Hematopoietic multipotent progenitor cell treated with erythropoietin and hydrocortisone succinate and interleukin-3 and kit ligand, for 8 days (in vitro differentiated cells): ENCODE results near the gene UHRF2.
"Not testable (repeated sequence)": the region's sequence is repeated elsewhere in the genome, so short reads cannot be mapped to it uniquely, and the experiment has no call there.

ENCODE experiments used
- DNase-seq: peaks from one replicate; pipeline ENCODE4 v3.0.0-alpha.2; 2015

UHRF2 gene

DNA sequence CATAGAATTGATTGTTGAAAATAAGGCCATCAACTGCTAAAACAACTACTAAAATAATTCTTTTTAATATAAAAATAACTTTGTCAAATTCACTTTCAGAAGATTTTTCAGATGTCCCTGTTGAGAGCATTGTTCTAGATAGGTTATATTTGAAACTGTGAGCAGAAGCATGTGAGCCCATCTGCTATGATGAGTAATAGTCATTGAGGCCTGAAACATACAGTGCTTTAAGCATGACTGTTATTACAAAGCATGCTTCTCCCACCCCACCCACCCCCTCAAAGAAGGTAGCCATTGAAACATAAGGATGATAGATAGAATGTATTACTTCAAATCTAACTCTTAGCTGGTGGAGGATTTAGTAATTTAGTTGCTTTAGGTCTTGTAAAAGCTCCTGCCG, 86.0 kb downstream of the UHRF2 start:
- no peak for DNase-seq

DNA sequence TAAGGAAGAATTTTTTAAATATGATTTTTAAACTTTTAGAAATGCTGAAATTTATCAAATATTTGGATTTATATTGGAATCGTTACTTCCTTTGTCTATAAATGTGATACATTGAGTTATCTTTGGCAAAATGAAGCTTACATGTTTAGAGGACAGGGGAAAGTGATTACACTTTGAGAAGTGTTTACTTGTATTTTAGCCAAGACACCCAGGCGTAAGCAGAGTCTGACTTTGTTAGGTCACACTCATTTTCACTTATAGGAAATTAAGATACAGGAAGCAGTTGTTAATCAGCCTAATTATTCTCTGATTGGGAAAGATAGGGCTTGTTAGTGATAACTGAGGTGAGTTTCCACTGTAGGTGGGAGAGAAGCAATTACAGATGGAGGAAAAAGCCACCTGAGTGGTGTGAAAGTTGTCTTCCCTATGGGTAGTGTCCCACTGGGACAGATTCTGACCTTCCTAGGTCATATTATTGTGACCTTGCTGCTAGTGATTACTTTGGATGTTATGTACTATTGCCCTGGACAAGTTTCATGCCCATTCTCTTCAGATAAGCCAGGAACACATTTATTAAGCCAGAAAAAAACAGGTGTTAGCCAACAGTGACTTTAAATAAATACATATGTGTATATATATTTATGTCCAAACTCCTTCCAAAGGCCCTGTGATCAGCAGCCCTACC, 88.7 kb downstream of the UHRF2 start:
- DNase-seq, result no peak

DNA sequence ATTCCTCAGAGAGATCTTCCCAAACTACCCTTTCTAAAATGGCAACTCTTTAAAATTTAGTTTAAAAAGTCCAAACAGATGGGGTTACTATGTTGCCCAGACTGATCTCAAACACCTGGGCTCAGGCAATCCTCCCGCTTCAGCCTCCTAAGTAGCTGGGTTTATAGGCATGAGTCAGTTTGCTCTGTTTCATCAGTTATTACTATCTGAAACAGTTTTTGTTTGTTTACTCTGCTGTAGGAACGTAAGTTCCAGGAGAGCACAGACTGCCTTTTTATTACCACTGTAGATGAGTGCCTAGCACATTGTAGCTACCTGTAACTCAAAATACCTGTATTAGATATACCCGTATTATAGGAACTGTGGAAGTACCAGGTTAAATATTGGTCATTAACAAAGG, 89.4 kb downstream of the UHRF2 start:
- no peak for DNase-seq

DNA sequence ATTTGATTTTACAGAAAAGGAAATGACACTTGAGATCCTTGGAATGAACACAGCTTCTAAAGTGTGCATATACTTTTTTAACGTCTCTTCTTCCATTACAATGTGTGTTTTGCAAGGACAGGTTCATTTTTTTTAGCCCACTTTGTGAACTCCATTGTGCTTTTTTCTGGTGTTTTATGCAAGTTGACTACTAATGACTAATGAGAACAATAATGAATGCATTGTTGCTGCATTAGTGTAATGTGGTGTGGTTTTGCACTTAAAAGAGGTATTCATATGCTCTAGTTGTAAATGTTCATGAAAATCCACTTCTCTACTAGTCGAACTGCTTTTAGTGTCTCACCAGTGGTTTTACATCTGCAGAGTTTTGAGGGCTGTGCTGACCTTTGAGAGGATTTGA, 93.6 kb downstream of the UHRF2 start:
- DNase-seq, result no peak

DNA sequence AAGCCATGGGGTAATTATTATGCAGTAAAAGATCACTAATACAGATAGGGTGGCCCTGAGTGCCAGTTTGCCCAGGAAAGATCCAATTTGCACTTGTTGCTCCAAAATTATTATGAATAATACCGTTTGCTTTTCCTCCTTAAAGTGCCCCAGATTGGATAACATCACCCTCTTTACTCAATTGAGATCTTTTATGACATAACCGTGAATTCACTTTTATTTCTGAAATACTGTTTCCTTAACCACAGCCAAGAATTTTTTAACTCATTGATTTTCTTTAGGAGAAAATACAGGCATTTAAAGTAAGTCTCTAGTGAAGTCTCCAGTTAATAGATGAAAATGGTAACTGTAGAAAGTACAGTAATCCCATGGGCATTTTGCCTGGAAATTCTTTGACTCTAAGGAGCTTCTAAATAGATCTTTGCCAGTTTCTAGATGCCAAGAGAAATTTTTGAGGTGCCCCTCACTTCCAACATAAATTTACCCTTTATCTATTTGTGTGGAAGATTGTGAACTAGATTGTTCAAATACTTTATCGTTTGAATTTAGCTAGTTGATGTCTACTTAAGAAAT, 99.2 kb downstream of the UHRF2 start:
- DNase-seq, result no peak

DNA sequence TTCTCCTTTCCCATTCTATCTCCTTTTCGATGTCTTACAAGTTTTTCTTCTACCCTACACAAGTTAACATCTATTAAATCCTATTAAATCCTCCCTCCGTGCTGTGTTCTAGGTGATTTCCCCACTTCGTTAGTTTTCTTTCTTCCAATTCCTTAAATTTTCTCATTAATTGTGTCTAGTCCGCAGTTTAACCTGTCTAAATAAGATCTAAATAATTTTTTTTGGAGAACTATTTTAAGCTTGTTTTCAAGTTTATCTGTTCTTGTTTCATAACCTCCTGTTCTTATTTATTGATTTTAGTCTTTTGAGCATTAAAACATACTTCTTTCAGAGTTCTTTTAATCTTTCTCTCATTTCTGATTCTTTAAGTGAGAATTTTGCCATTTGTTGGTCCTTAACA, 109.3 kb downstream of the UHRF2 start:
- DNase-seq, result no peak

DNA sequence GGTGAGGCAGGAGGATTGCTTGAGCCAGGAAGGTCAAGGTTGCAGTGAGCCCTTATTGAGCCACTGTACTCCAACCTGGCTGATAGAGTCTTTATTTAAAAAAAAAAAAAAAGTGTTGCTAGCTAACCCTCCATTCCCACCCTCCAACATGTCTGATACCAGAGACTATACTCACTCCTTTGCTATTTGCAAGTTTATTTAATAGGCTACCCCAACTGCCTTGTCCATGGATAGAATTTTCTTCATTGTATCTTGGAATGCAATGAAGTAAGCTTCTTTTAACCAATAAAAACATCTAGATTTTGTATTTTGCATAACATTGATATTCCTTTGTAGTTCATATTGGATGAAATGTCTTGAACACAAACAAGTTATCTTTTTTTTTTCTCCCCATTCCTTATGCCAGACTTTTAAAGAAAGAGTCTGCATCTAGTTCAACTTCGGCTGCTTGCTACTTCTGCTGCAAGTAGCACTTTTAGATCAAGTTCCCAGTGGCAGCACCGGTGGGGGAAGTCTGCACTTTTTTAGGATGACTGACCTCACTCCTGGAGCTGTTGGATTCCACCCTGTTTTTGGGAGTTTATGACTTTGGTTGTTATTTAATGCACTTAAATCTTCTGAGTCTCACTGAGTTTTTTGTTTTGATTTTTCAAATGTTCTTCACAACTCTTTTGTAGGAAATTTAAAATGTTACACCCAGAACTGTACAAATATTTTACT, 112.5 kb downstream of the UHRF2 start:
- DNase-seq, result no peak

DNA sequence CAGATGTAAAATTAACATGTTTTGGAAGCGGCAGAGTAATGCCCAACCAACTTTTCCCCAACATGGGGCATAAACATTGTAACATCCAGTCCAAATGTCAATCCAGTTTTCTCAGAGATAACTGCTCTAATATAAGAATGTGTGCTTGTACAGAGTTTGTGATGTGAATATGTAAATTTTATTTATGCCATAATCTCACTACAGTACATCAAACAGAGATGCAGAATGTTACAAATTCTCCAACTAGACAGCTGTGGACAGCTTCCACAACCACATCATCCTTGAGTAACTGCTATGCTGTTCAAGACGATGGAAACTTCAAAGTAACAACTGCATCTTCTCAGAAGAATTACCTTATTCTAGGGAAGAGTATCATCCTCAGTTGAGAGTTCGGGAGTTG, 122.6 kb downstream of the UHRF2 start:
- DNase-seq, result no peak

DNA sequence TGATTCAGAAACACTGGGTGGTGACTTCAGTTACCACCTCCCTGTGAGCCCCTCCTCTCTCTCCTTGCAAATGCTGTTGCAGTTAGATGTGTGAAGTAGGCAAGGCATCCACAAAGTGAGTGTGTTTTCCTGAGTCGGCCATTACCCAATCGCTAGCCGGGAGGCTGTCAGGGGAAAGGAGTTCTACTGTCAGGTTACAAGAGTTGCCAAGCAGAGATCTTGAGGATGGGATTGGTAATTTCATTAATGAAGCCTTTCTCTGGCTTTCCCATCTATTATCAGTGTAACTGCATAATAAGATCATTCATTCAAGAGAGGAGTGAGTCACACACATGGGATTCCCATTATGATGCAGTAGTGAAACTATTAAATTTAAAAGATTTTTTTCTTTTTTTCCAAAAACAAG, 125.7 kb downstream of the UHRF2 start:
- DNase-seq, result no peak

DNA sequence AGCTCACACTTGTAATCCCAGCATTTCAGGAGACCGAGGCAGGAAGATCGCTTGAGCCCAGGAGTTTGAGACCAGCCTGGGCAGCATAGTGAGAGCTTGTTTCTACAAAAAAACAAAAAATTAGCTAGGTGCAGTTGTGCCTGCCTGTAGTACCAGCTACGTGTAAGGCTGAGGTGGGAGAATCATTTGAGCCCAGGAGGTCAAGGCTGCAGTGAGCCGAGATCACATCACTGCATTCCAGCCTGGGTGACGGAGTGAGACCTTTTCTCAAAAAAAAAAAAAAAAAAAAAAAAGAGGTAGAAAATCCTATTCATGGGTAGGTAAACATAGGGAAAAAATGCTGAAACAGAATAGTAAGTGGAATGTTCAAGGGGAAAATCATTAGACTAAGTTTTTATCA, 129.6 kb downstream of the UHRF2 start:
- not testable (repeated sequence) for DNase-seq

DNA sequence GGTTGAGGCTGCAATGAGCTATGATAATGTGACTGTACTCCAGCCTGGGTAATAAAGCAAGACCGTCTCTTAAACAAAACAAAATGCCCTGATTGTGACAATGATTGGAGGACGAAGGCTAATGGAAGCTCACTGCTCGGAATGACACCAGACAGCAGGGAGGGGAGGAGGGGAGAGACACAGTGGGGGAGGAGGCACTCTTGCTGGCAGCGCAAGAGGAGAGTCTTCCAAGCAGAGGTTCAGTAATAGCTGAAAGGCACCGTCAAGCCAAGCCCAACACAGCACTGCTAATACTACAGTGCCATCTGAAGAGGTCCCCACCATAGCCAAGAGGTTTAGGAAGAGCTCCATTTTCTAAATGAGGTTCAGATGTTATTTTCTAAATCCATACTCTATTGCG, 130.2 kb downstream of the UHRF2 start:
- no peak for DNase-seq

DNA sequence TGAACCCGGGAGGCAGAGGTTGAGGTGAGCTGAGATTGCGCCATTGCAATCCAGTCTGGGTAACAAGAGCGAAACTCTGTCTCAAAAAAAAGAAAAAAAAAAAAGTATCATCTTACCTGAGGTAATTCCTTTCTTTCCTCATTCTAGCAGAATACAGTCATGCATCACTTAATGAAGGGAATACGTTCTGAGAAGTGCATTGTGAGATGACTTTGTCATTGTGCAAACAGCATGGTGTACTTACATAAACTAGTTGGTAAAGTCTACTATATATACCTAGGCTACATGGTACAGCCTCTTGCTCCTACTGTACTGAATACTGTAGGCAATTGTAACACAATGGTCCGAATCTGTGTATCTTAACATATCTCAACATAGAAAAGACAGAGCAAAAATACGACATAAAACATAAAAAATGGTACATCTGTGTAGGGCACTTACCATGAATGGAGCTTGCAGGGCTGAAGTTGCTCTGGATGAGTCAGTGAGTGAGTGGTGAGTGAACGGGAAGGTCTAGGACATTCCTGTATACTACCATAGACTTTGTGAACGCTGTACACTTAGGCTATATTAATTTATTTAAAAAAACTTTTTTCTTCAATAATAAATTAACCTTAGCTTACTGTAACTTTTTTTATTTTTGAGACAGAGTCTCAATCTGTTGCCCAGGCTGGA, 132.2 kb downstream of the UHRF2 start:
- no peak for DNase-seq

DNA sequence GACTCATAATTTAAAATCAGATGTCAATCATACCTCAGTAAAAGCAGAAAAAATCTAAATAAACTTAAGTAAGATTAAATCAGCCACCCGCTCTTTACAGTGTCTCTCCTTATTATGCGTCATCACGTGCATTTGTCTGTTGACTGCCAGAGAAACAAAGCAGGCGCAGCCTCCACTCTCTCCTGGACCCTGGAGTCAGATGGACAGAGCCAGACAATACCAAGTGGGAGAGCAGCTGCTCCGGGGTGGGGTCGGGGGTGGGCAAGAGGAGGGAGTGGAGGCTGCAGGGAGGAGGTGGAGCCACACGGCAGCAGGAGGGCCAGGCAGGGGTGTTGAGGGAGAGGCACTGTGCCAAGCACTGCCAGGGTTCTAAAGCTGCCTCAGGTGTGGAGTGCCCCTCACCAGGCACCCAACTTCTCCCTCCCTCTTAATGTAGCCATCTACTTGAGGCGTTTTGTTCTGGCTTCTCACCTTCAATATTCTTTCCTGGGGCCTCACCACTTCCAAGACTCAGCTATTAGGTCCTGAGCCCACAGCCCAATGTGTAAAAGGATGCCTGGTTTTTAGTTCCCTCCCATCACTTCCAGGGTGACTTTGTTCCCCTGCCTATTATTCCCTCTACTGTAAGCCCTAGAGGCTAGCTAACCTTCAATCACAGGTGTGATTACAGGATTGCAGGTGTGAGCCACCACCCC, 136.3 kb downstream of the UHRF2 start:
- DNase-seq, result no peak

DNA sequence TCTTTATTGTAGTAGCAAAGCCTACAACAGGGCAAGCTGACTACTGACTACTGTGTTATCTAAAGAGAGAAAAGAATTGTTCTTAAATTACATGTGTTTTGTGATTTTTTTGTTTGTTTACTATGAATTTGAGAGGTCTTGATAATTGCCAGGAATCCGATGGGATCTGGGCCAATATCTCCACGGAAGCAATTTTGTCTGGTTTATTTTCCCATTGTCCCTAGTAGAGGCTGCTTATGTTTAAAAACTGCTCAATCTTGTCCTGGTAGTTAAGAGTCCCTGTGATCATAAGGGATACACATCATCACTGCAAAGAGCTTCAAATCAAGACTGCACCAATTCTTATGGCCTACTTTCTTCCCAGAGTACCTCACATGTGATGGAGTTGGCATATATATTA, 138.1 kb downstream of the UHRF2 start:
- DNase-seq, result no peak

DNA sequence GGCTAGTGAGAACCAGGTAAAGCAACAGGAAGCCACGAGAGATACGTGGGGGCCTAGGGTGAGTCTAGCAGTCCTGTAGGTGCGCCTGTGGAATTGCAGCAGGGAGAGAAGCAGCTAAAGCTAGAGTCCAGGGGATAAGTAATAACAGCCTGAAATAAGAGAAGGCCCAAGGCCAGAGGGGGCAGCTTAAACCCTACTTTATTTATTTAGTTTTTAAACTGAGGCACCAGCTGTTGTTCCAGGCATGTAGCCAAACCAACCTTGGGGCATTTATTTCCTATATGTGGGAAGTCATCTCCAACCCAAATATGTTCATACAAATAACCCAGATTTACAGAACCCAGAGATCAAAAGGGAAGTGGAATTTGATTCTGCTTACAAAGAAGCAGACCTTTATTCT, 139.0 kb downstream of the UHRF2 start:
- DNase-seq, result no peak

DNA sequence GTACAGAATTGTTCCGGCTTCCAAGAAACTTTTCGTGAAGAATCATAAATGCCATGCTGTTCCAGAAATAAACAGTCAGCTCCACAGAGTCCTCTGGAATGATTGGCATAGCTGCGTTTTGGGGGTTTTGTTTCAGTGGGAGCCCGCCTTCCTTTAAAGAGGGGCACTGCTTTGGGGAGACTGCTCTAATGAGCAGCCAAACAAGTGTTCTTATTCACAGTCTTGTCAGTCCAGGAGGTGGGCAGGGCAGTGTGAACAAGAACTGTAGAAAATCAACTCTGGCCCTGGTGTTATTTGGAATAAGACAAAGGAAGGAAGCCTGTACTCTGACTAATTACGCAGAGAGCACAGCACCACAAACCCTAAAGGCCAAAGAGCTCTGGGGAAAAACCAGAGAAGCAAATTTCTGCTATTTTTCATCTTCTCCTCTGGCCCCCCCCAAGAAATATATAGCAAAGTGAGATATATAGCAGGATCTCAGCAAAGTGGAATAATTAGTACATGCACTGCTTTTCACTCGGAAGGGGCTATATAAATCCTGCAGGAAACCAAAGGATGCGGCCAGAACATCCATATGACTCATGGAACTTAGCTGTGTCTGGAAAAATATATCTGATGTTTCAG, 139.6 kb downstream of the UHRF2 start:
- DNase-seq, result no peak

DNA sequence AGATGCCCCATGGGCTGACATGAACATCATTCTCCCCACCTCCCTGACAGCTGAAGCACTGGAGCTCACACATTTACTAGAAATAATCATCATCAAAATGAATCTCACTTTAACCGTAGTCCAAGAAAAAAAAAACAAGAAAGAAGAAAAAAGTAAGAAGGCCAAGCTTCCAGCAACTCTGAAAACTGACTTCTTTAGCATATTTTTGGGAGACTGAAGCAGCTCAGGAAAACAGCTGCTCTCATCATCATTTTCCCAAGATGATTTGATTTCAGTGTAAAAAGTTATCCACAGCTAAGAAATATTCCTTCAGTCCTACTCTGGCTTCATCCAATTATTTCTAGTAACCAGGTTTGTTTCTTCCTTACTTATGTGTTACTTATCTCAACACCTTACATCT, 140.9 kb downstream of the UHRF2 start:
- DNase-seq, result no peak
